Testis (tissue), 3 donors: ENCODE results near the gene REXO2. TPM values are rescaled to one million over a fixed set of nuclear protein-coding genes. Genes with fewer than 3 reads are reported as not detected.

Source experiments
- DNase-seq: peaks from one replicate; pipeline ENCODE4 v3.0.0-alpha.2; 2019
- H3K27ac ChIP-seq, 2 donors: fragments of 200-600 bp; sonication (generic); one replicate each; pipeline ENCODE4 v1.5.1; 2019
- H3K27me3 ChIP-seq: fragments of 200-600 bp; sonication (generic); one replicate; pipeline ENCODE4 v1.5.1; 2019
- H3K36me3 ChIP-seq: fragments of 200-600 bp; sonication (generic); one replicate; pipeline ENCODE4 v1.5.1; 2017; ENCODE audit warnings: low read depth; ENCODE audit errors: missing control alignments
- H3K4me1 ChIP-seq: fragments of 200-600 bp; sonication (generic); one replicate; pipeline ENCODE4 v1.5.1; 2019
- H3K4me3 ChIP-seq, 2 donors: fragments of 200-600 bp; sonication (generic); one replicate each; pipeline ENCODE4 v1.5.1; 2017 to 2019
- H3K9me3 ChIP-seq: fragments of 200-600 bp; sonication (generic); one replicate; pipeline ENCODE4 v1.5.1; 2017
- CTCF ChIP-seq, 3 experiments: fragments of 450-650 bp in 2 of 3; fragments of 200-600 bp in 1 of 3; sonication (generic) in 1 of 3; IDR thresholded peaks; one replicate each; pipeline ENCODE4 v1.5.1; 2016 to 2019; ENCODE audit warnings: antibody characterized with exemption in 3 of 3, mild to moderate bottlenecking in 2 of 3, moderate library complexity in 1 of 3
- POLR2A ChIP-seq: fragments of 450-650 bp; IDR thresholded peaks from one replicate; pipeline ENCODE4 v1.6.1; 2017; ENCODE audit warnings: antibody characterized with exemption, mild to moderate bottlenecking, moderate library complexity
- WGBS, 2 donors: methylation state at CpG; one replicate each; pipeline ENCODE4 v1.1.5; 2018; 5-methylcytosine and 5-hydroxymethylcytosine counted together
- intact Hi-C: fragments of 100-400 bp; cut with DNase I; formaldehyde crosslinking; loops from one replicate; pipeline ENCODE4 v1.15.1; 2023; ENCODE audit warnings: low total_unique reads
- polyA plus RNA-seq: library from polyadenylated mRNA; stranded (reverse); fragments of 350-450 nt; fragmentation: Illumina TruSeq; extraction: RNeasy Lipid Tissue Mini Kit (QIAGEN cat#74804); gene quantifications from one replicate; pipeline ENCODE4 v1.2.3, GENCODE V29; 2014; ENCODE audit warnings: low read depth, low replicate concordance; ENCODE audit not compliant: insufficient read depth
- total RNA-seq, 2 donors: library from RNA; depleted of rRNA; stranded (reverse); fragments of >200 nt; gene quantifications; one replicate each; pipeline ENCODE4 v1.2.3, GENCODE V29; 2016

The REXO2 gene
- total and polyA plus RNA-seq, 3 donors from 2014 or later, result 87.1 to 141 (median 92.7) TPM

GRCh38 chr11:114447444-114447843, 8.2 kb downstream of the REXO2 start:
- no peak for TF ChIP-seq CTCF (IDR thresholded peaks at IDR 0.05)
- no peak for TF ChIP-seq POLR2A
- DNase-seq, result no peak
- 78 to 81% methylated on average over 2 of the region's 2 CpGs for WGBS, 2 donors
- H3K4me1 ChIP-seq, result peaks cover 6% of the 10 kb centered on the region
- H3K36me3 ChIP-seq, result no peaks in the 10 kb centered on the region
- no peak overlapping the region for H3K4me3 ChIP-seq
- H3K27me3 ChIP-seq, result no peaks in the 10 kb centered on the region
- intact Hi-C loops, result no loop called here
- no peak overlapping the region for H3K27ac ChIP-seq
- H3K9me3 ChIP-seq, result no peaks in the 10 kb centered on the region

- DNase-seq, result no peak
- Histone ChIP-seq H3K4me3 (no peak overlapping the region), H3K27me3 (no peaks in the 10 kb centered on the region), H3K4me1 (peaks cover 6% of the 10 kb centered on the region), H3K36me3 (no peaks in the 10 kb centered on the region), H3K27ac (no peak overlapping the region), H3K9me3 (no peaks in the 10 kb centered on the region)
- intact Hi-C loops, result no loop called here
- TF ChIP-seq POLR2A (no peak), CTCF (IDR thresholded peaks at IDR 0.05) (no peak)
- WGBS, 2 donors, result 42 to 55% methylated on average over 3 of the region's 3 CpGs
These were observed 8.6 kb downstream of the REXO2 start for GRCh38 chr11:114447892-114448291.

- no peak for TF ChIP-seq CTCF (IDR thresholded peaks at IDR 0.05)
- no peak for TF ChIP-seq POLR2A
- peaks cover 6% of the 10 kb centered on the region for H3K4me1 ChIP-seq
- 87 to 90% methylated on average over 2 of the region's 2 CpGs for WGBS, 2 donors
- H3K4me3 ChIP-seq, result no peak overlapping the region
- no peaks in the 10 kb centered on the region for H3K36me3 ChIP-seq
- no peaks in the 10 kb centered on the region for H3K9me3 ChIP-seq
- H3K27me3 ChIP-seq, result no peaks in the 10 kb centered on the region
- intact Hi-C loops, result no loop called here
- H3K27ac ChIP-seq, result no peak overlapping the region
- no peak for DNase-seq
These were observed 9.6 kb downstream of the REXO2 start for GRCh38 chr11:114448749-114449482.

- Histone ChIP-seq H3K4me3 (no peak overlapping the region), H3K27me3 (no peaks in the 10 kb centered on the region), H3K36me3 (no peaks in the 10 kb centered on the region), H3K4me1 (peaks cover 6% of the 10 kb centered on the region), H3K27ac (no peak overlapping the region), H3K9me3 (no peaks in the 10 kb centered on the region)
- intact Hi-C loops, result no loop called here
- DNase-seq, result no peak
- TF ChIP-seq CTCF (IDR thresholded peaks at IDR 0.05), result no peak
- no peak for TF ChIP-seq POLR2A
- WGBS, 2 donors, result 89 to 91% methylated on average over 6 of the region's 6 CpGs
These were observed 10.6 kb downstream of the REXO2 start for GRCh38 chr11:114449845-114450244.

GRCh38 chr11:114452399-114452798, 13.1 kb downstream of the REXO2 start:
- no peak overlapping the region for H3K4me3 ChIP-seq
- intact Hi-C loops, result no loop called here
- no peaks in the 10 kb centered on the region for H3K36me3 ChIP-seq
- no peak overlapping the region for H3K27ac ChIP-seq
- TF ChIP-seq POLR2A, result no peak
- TF ChIP-seq CTCF (IDR thresholded peaks at IDR 0.05), result no peak
- H3K4me1 ChIP-seq, result peaks cover 6% of the 10 kb centered on the region
- H3K9me3 ChIP-seq, result no peaks in the 10 kb centered on the region
- DNase-seq, result no peak
- H3K27me3 ChIP-seq, result no peaks in the 10 kb centered on the region
- WGBS, 2 donors, result 88 to 97% methylated on average over 3 of the region's 3 CpGs
